Hepatocyte (in vitro differentiated cells): ENCODE data around the gene SP1. TPM values are rescaled to one million over a fixed set of nuclear protein-coding genes. Genes with fewer than 3 reads are reported as not detected.
"Not testable (repeated sequence)": the region's sequence is repeated elsewhere in the genome, so short reads cannot be mapped to it uniquely, and the experiment has no call there.

Experiments used
- DNase-seq: peaks from one replicate; pipeline ENCODE4 v3.0.0-alpha.2; 2016; ENCODE audit warnings: low spot score
- H2AFZ ChIP-seq: fragments of 200-600 bp; sonication (generic); 2 replicates; pipeline ENCODE4 v1.6.0; 2016; ENCODE audit warnings: antibody characterized with exemption, mild to moderate bottlenecking
- H3K27ac ChIP-seq: fragments of 200-600 bp; sonication (generic); 2 replicates; pipeline ENCODE4 v1.5.1; 2016; ENCODE audit warnings: mild to moderate bottlenecking
- H3K27me3 ChIP-seq: fragments of 200-600 bp; sonication (generic); 2 replicates; pipeline ENCODE4 v1.6.1; 2016
- H3K36me3 ChIP-seq: fragments of 200-600 bp; sonication (generic); replicated peaks from 2 replicates; pipeline ENCODE4 v1.5.1; 2016; ENCODE audit warnings: low read depth; ENCODE audit not compliant: insufficient read depth
- H3K4me1 ChIP-seq: fragments of 200-600 bp; sonication (generic); 2 replicates; pipeline ENCODE4 v1.5.1; 2016; ENCODE audit warnings: mild to moderate bottlenecking, moderate library complexity; ENCODE audit not compliant: insufficient read depth
- H3K4me2 ChIP-seq: fragments of 200-600 bp; sonication (generic); 2 replicates; pipeline ENCODE4 v1.6.0; 2016
- H3K4me3 ChIP-seq: fragments of 200-600 bp; sonication (generic); 2 replicates; pipeline ENCODE4 v1.5.1; 2016; ENCODE audit warnings: mild to moderate bottlenecking
- H3K79me2 ChIP-seq: fragments of 200-600 bp; sonication (generic); 2 replicates; pipeline ENCODE4 v1.6.0; 2017; ENCODE audit warnings: mild to moderate bottlenecking
- H3K9me2 ChIP-seq: fragments of 200-600 bp; sonication (generic); replicated peaks from 2 replicates; pipeline ENCODE4 v1.6.0; 2017; ENCODE audit warnings: mild to moderate bottlenecking; ENCODE audit not compliant: insufficient read depth
- H3K9me3 ChIP-seq: fragments of 200-600 bp; sonication (generic); 2 replicates; pipeline ENCODE4 v1.5.1; 2016; ENCODE audit warnings: low read depth, mild to moderate bottlenecking
- H4K20me1 ChIP-seq: fragments of 200-600 bp; sonication (generic); 2 replicates; pipeline ENCODE4 v1.6.0; 2016; ENCODE audit warnings: mild to moderate bottlenecking; ENCODE audit not compliant: insufficient read depth, poor library complexity, severe bottlenecking
- CTCF ChIP-seq: fragments of 200-600 bp; sonication (generic); IDR thresholded peaks from 2 replicates; pipeline ENCODE4 v1.5.1; 2016; ENCODE audit warnings: antibody characterized with exemption, mild to moderate bottlenecking; ENCODE audit not compliant: poor library complexity
- EZH2 ChIP-seq: fragments of 200-600 bp; sonication (generic); IDR thresholded peaks from 2 replicates; pipeline ENCODE4 v1.6.1; 2016; ENCODE audit warnings: antibody characterized with exemption, mild to moderate bottlenecking, borderline replicate concordance
- EZH2phosphoT487 ChIP-seq: fragments of 200-600 bp; sonication (generic); IDR thresholded peaks from one replicate; pipeline ENCODE4 v1.6.1; 2018; ENCODE audit warnings: antibody characterized with exemption, mild to moderate bottlenecking, low read depth, moderate library complexity; ENCODE audit not compliant: unreplicated experiment, severe bottlenecking
- WGBS: methylation state at CpG from one replicate; pipeline ENCODE4 v1.1.6; 2016; ENCODE audit warnings: low lambda C conversion rate; ENCODE audit errors: missing lambda C conversion rate; 5-methylcytosine and 5-hydroxymethylcytosine counted together
- polyA plus RNA-seq: library from polyadenylated mRNA; unstranded; fragments of >200 nt; fragmentation: Nextera tagmentation; extraction: Ambion mirVana; gene quantifications from 2 replicates; pipeline ENCODE4 v1.2.1, GENCODE V29; 2016
- total RNA-seq: library from RNA; depleted of rRNA; stranded (reverse); fragments of >200 nt; gene quantifications from 2 replicates; pipeline ENCODE4 v1.2.3, GENCODE V29; 2014

Gene SP1
- total and polyA plus RNA-seq, 2 experiments from 2014 or later = 12.8 to 48.0 TPM

DNA sequence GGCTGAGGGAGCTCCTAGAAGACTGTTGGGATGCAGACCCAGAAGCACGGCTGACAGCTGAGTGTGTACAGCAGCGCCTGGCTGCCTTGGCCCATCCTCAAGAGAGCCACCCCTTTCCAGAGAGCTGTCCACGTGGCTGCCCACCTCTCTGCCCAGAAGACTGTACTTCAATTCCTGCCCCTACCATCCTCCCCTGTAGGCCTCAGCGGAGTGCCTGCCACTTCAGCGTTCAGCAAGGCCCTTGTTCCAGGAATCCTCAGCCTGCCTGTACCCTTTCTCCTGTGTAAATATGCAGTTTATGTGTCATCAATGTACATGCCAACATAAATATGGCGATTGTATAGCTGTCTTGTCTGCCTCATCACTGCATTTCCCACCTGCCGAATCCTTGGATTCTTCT lies 51.2 kb downstream of the SP1 start:
- H3K9me2 ChIP-seq = no peaks in the 10 kb centered on the region
- H3K4me3 ChIP-seq = no peak overlapping the region
- peaks cover 2% of the 10 kb centered on the region for H3K79me2 ChIP-seq
- 85% methylated on average over 7 of the region's 7 CpGs for WGBS
- no peak for DNase-seq
- H3K4me1 ChIP-seq = peaks cover 12% of the 10 kb centered on the region
- H3K36me3 ChIP-seq = no peaks in the 10 kb centered on the region
- H2AFZ ChIP-seq = no peak overlapping the region
- H3K9me3 ChIP-seq = no peaks in the 10 kb centered on the region
- TF ChIP-seq CTCF (no peak), EZH2phosphoT487 (no peak), EZH2 (no peak)
- no peak overlapping the region for H3K4me2 ChIP-seq
- no peaks in the 10 kb centered on the region for H4K20me1 ChIP-seq
- H3K27ac ChIP-seq = no peak overlapping the region
- H3K27me3 ChIP-seq = no peaks in the 10 kb centered on the region

DNA sequence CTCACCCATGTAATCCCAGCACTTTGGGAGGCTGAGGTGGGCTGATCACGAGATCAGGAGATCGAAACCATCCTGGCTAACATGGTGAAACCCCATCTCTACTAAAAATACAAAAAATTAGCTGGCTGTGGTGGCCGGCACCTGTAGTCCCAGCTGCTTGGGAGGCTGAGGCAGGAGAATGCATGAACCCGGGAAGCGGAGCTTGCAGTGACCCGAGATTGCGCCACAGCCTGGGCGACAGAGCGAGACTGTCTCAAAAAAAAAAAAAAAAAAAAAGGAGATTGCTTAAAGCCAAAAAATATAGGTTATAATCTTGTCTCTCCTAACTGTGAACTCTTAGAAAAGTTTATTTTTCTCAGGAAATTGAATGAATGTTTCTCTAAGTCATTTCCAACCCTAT lies 55.4 kb downstream of the SP1 start:
- H3K4me1 ChIP-seq, H3K9me2 ChIP-seq, H3K79me2 ChIP-seq, H3K27me3 ChIP-seq, H3K4me2 ChIP-seq, H3K27ac ChIP-seq, H3K9me3 ChIP-seq, DNase-seq, H4K20me1 ChIP-seq, H3K36me3 ChIP-seq, H3K4me3 ChIP-seq, H2AFZ ChIP-seq: not testable (repeated sequence)
- WGBS = 96% methylated on average over 9 of the region's 9 CpGs

- H3K27me3 ChIP-seq, H3K4me2 ChIP-seq, H2AFZ ChIP-seq, H3K9me2 ChIP-seq, H3K36me3 ChIP-seq, H3K27ac ChIP-seq, H3K4me1 ChIP-seq, H4K20me1 ChIP-seq, H3K4me3 ChIP-seq, H3K9me3 ChIP-seq, DNase-seq: not testable (repeated sequence)
- H3K79me2 ChIP-seq = peaks cover 20% of the 10 kb centered on the region
Measured at GRCh38 chr12:53439582-53439981, 59.6 kb downstream of the SP1 start.

- Histone ChIP-seq H3K4me1 (peaks cover 11% of the 10 kb centered on the region), H2AFZ (peak within 1 kb of the TSS; percentile 64), H3K27me3 (no peaks in the 10 kb centered on the region), H3K9me2 (no peaks in the 10 kb centered on the region), H3K4me3 (peak within 1 kb of the TSS; percentile 43), H3K4me2 (peak within 1 kb of the TSS; percentile 82), H3K79me2 (peaks cover 32% of the 10 kb centered on the region), H4K20me1 (no peaks in the 10 kb centered on the region), H3K9me3 (no peaks in the 10 kb centered on the region), H3K27ac (peak within 1 kb of the TSS; percentile 94), H3K36me3 (no peaks in the 10 kb centered on the region)
- TF ChIP-seq EZH2 (no peak), CTCF (no peak), EZH2phosphoT487 (no peak)
- WGBS = 2% methylated on average over 26 of the region's 31 CpGs
- DNase-seq = peak; percentile 100
Measured at GRCh38 chr12:53441040-53441833, 61.3 kb downstream of the SP1 start, which contains the start of gene PRR13. Gene PRR13, plus strand, starts transcription at chr12:53441734. Its CDS starts 981 bp downstream, at chr12:53442715.
